ENCODE data around the gene DOCK1.

DOCK1 gene

GRCh38 chr10:127338399-127339110 is 433.3 kb downstream of the DOCK1 start:
- H3K4me3 ChIP-seq (ENCODE audit: low read depth, low read length), result no peak overlapping the region
- no peak for DNase-seq (ENCODE audit: low read depth)
- TF ChIP-seq CTCF (IDR thresholded peaks at IDR 0.05; ENCODE audit: low read depth, low read length, missing control alignments), result no peak

- no peak for TF ChIP-seq CTCF (IDR thresholded peaks at IDR 0.05; ENCODE audit: low read depth, low read length, missing control alignments)
- DNase-seq (ENCODE audit: low read depth), result no peak
- H3K4me3 ChIP-seq (ENCODE audit: low read depth, low read length), result no peak overlapping the region
Measured at GRCh38 chr10:127343821-127344220, 438.6 kb downstream of the DOCK1 start.

- no peak for DNase-seq (ENCODE audit: low read depth)
- no peak for TF ChIP-seq CTCF (IDR thresholded peaks at IDR 0.05; ENCODE audit: low read depth, low read length, missing control alignments)
- no peak overlapping the region for H3K4me3 ChIP-seq (ENCODE audit: low read depth, low read length)
Measured at GRCh38 chr10:127344346-127344745, 439.1 kb downstream of the DOCK1 start.

GRCh38 chr10:127345231-127345965 is 440.2 kb downstream of the DOCK1 start:
- no peak overlapping the region for H3K4me3 ChIP-seq (ENCODE audit: low read depth, low read length)
- no peak for TF ChIP-seq CTCF (IDR thresholded peaks at IDR 0.05; ENCODE audit: low read depth, low read length, missing control alignments)
- no peak for DNase-seq (ENCODE audit: low read depth)

- no peak overlapping the region for H3K4me3 ChIP-seq (ENCODE audit: low read depth, low read length)
- no peak for DNase-seq (ENCODE audit: low read depth)
- no peak for TF ChIP-seq CTCF (IDR thresholded peaks at IDR 0.05; ENCODE audit: low read depth, low read length, missing control alignments)
Measured at GRCh38 chr10:127346604-127347003, 441.4 kb downstream of the DOCK1 start.

- TF ChIP-seq CTCF (IDR thresholded peaks at IDR 0.05; ENCODE audit: low read depth, low read length, missing control alignments), result no peak
- DNase-seq (ENCODE audit: low read depth), result no peak
Measured at GRCh38 chr10:127347202-127347959, 442.2 kb downstream of the DOCK1 start.

More at GRCh38 chr10:127347202-127347959, 442.2 kb downstream of the DOCK1 start:
- no peak overlapping the region for H3K4me3 ChIP-seq (ENCODE audit: low read depth, low read length)
